Sigmoid colon (tissue), 4 donors: ENCODE data around the gene RPTOR.

Experiments
- EP300 ChIP-seq, 4 donors: sonication (generic); formaldehyde crosslinking; IDR thresholded peaks; one replicate each; pipeline ENCODE4 v1.6.1; 2017; ENCODE audit warnings: antibody characterized with exemption in 4 of 4
- POLR2AphosphoS5 ChIP-seq, 4 donors: sonication (generic); formaldehyde crosslinking; IDR thresholded peaks; one replicate each; pipeline ENCODE4 v1.6.1; 2017; ENCODE audit warnings: antibody characterized with exemption in 4 of 4
- TF ChIP-seq, protein P1 (sequence below), 4 experiments: fragments of 450-650 bp in 3 of 4; fragments of 200-600 bp in 1 of 4; IDR thresholded peaks; one replicate each; pipeline ENCODE4 v1.5.1; 2016 to 2019; ENCODE audit warnings: antibody characterized with exemption in 4 of 4, mild to moderate bottlenecking in 3 of 4, moderate library complexity in 2 of 4

DNA sequence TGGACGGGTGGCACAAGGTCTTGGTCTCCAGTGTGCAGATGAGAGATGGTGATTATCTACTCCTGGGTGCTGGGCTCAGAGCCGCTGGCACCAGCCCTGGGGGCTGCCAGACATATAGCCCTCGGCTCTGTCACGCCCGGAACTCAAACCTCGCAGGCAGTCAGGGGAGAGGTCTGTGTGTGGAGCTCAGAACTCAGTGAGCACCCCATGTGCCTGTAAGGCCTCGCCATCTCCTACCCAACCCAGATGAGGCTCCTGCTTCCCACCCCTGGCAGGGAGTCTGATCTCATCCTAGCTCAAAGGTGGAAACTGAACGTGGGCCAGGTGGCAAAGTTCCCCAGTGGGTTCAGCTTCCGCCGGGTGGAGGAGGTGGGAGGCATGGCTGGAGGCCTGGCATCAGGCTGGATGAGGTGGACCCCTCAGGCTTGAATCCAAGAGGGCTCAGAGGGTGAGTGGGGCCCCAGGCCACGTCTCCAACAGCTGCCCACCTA lies 45.7 kb upstream of the RPTOR start:
- TF ChIP-seq, protein P1, sequence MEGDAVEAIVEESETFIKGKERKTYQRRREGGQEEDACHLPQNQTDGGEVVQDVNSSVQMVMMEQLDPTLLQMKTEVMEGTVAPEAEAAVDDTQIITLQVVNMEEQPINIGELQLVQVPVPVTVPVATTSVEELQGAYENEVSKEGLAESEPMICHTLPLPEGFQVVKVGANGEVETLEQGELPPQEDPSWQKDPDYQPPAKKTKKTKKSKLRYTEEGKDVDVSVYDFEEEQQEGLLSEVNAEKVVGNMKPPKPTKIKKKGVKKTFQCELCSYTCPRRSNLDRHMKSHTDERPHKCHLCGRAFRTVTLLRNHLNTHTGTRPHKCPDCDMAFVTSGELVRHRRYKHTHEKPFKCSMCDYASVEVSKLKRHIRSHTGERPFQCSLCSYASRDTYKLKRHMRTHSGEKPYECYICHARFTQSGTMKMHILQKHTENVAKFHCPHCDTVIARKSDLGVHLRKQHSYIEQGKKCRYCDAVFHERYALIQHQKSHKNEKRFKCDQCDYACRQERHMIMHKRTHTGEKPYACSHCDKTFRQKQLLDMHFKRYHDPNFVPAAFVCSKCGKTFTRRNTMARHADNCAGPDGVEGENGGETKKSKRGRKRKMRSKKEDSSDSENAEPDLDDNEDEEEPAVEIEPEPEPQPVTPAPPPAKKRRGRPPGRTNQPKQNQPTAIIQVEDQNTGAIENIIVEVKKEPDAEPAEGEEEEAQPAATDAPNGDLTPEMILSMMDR (IDR thresholded peaks at IDR 0.05), result no peak
- TF ChIP-seq POLR2AphosphoS5 (IDR thresholded peaks at IDR 0.05), result no peak
- no peak for TF ChIP-seq EP300 (IDR thresholded peaks at IDR 0.05)
